ENCODE results near the gene ICAM2.
A peak's percentile ranks its signal among the peaks of the same experiment; 100 is the strongest.
"Not testable (repeated sequence)": the region's sequence is repeated elsewhere in the genome, so short reads cannot be mapped to it uniquely, and the experiment has no call there.

Gene ICAM2

DNA sequence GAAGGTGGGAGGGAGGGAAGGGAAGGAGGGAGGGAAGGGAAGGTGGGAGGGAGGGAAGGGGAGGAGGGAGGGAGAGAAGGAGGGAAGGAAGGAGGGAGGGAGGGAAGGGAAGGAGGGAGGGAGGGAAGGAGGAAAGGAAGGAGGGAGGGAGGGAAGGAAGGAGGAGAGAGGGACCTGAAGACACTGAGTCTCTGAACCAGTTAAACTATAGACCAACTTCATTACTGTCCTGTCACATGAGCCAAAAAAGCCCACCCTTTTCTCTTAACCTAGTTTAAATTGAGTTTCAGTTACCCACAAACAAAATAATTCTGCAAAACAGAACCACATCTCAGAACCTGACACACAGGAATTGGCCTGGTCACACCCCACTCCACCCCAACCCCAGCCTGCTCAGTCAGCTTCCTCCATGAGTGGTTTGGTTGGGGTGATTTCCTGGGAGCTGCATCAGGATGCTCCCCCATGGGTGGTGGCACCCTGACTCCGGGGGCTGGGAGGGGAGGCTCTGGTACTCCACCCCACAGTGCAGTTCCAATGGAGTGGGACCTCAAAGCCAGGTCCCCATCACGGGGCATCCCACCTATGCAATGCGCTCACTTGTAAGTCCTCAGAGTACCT lies 27.0 kb downstream of the ICAM2 start:
- no peak for DNase-seq

DNA sequence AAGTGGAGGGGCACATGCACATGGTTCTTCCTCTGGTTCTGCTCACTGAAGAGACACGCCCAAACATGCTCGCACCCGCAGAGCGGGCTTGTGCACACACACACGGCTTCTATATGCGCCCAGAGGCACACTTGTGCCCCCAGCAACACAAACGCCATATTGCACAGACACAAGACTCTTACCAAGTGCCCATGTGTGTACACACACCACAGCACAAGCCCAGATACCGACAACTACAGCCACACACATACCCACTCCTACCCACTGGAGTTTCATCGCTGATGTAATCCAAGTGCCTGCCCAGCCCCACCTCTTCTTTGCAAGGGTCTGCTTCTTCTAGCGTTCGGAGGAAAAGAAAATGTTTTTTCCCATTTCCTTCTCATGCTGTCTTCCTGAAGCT lies 28.8 kb downstream of the ICAM2 start:
- no peak for DNase-seq

DNA sequence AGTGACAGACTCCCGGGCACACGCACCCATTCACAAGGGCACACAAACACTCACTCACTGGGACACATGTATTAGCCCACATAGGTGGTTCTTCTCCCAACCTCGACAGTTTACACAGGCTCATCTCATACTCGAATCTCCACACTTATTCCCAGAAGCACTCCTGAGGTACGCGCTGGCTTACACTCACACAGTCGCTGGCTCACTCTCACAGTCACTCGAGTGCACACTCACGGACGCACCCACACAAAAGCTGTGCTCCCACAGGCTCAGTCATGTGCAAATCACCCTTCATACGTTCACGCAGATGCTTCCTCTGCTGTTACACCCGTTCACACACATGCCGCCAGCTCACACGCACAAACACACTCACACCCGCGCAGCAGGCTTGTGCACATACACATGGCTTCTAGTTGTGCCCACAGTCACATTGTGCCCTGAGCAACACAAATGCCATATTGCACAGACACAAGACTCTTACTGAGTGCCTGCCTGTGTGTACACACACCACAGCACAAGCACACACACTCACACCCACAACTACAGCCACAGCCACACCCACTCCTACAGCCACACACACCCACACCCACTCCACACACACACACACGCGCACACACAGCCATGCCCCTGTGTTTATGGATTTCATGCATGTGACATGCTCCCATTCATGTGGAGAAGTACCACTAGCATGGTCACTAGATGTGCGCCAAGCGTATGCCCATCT lies 30.6 kb downstream of the ICAM2 start:
- no peak for DNase-seq

DNA sequence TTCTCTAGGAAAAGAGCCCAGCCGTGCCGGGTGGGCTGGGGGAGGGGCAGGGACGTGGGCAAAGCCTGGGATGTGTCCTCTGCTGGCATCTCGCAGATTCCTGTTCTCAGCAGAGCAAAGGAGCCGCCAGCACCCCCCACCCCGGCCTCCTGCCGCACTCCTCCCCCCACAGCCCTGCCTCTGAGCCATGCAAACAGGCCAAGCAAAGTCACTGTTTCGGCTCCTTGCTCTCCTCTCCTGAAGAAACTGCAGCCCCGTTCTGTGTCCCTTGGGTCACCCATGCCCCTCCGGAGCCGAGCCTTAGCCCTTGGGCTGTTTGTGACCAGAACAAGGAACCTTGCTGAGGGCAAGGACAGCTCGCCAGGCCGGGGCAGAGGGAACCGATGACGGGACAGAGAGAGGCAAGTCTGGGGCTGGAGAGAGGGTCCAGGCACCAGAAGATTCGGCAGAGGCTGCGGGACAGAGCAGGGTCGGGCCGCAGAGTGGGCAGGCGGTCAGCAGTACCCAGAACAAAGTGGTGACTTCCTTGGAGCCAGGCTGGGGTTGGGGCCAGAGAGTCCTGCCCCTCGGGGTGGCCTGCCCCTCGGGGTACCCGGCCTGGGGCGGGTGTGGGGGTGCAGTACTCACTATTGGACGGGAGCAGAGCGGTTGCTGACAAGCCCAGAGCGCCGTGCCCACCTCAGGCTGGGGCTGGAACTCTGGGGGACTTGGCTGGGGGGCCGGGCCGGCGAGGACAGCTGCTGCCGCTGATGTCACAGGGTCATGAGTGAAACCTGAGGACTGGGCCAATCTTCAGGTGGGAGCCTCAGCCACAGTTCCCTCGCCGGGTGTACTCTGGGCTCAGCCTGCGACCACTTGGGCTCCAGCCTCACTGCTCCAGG lies 31.5 kb downstream of the ICAM2 start:
- DNase-seq = no peak

DNA sequence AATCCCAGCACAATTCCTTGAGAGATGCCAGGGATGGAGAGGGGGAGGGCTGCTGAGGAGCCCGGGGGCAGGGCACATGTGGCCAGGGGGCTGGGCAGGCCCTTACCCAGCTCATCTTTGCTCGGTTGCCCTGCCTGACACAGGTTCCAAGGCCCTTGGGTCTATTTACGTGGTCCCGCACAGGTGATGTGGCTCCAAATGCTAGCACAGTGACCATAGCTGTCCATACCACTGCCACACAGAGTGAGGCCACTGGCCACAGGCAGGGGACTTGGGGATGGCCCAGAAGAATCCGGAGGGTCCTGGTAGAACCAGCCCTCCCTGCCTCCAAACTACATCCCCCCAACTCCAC lies 32.3 kb downstream of the ICAM2 start:
- DNase-seq = no peak

DNA sequence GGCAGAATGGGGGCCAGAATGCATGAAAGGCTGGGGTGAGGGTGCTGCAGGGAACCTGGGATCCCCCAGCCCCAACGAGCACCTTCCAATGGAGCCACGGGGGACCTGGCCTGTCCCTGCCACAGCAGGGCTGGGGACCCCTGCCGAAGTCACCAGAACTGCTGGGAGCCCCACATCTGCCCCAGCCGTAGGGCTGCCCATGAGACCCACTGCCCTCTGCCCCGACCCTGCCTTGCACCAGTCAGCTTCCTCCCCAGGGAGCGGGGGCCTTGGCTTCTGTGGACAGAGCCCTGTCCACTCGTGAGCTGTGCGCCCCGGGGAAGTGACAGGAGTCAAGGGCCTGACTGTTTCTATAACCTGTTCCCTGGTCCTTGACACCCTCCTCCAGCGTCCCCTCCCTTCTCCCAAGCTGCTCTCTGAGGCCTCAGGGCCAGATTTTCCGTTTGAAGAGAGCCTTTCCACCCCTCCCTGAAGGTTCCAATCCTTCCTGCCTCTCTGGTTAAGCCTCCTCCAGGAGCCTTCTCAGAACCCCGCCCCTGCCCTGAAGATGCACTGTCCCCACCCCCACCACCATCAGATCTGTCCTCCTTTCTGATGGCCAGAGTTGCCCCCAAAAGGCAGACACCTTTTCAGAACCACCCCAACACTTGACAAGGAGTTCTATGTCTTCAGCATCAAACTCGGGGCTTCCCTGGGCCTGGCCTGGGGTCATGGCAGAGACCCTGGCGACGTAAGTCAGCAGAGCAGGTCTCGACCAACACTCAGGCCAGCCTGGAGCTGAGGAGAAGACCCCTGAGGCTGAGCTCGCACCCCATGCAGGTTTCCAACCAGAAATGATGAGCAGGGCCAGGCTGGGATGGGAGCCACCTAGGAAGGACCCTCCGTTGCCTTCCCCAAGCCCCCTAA lies 33.0 kb downstream of the ICAM2 start:
- peak in 1 of 2 experiments; percentile 15 for DNase-seq

DNA sequence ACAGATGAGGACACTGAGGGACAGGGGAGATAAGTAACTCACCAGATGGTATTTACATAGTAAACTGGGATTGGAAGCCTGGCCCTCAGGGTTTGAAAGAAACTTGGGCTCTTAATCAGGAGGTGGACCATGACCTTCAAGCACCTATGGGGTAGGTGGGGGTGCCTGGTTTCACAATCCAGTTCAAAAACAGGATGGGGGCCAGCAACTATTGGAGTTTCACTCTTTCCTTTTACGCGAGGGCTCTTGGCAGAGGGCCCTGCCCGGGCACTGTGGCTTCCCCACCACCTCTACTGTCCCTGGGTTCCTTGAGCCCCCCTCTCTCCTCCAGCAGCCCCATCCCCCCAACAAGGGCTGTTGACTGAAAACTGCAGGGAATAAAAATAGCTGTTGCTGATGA lies 33.6 kb downstream of the ICAM2 start:
- peak in 1 of 2 experiments; percentile 41 for DNase-seq

DNA sequence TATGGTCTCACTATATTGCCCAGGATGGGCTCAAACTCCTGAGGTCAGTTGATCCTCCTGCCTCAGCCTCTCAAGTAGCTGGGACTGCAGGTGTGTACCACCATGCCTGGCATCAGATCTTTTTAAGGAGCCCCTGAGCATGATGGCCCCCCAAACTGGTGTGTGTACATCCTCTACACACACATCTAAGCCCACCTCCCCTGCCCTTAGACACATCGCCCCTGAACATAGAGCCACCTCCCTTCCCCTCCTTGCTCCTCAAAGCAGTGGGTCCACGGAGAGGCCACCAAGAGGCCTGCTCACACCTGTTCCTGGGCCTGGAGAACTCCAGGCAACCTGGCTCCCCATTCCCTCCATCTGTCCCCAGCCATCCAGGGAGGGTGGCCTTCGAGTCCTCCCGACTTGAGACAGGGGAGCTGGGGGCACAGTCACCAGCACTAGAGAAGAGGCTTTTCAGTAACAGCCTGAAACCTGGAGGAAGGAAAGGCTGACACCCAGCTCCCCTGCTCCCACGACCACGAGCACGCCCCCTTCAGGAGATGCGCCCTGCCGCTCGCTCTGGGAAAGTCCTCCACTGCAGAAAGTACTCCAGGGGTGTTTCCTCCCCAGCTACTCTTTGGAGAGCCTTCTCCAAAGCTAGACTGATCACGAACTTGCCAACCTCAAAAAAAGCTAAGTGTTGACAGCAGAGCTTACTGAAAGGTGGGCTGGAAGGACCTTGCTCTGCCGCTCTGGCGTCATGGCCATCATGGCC lies 34.9 kb downstream of the ICAM2 start:
- peak in 1 of 2 experiments; percentile 22 for DNase-seq

DNA sequence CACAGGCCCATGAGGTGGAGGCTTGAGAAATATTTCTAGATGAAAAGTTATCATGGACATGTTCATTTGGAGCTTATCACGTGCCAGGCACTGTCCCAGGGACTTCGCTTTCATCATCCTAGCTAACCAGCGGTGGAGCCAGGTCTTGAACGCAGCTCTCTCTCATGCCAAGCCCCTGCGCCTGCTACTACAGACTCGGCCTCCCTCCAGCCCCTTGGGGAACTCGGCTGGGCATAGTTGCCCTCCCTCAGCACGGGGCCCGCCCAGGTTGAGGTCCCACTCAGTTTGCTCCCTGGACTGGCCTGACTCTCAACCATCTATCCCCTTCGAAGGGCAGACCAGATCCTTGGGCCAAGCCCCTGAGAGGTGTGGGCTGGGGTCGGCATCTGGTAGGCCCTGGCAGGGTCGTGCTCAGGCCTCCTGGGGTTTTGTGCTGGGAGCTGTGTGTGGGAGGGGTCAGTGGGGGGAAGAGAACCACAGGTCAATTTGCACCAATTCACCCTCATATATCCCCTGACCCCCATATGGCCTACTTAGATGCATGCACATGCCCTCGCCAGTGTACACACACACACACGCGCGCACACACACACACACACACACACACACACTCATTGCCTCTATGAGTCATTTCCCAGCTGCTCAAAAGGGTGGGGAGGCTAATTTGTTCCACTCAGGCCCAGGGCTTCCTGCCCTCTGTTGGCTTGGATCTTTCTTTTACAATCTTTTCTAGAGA lies 35.6 kb downstream of the ICAM2 start:
- DNase-seq = peak in 1 of 2 experiments; percentile 28

DNA sequence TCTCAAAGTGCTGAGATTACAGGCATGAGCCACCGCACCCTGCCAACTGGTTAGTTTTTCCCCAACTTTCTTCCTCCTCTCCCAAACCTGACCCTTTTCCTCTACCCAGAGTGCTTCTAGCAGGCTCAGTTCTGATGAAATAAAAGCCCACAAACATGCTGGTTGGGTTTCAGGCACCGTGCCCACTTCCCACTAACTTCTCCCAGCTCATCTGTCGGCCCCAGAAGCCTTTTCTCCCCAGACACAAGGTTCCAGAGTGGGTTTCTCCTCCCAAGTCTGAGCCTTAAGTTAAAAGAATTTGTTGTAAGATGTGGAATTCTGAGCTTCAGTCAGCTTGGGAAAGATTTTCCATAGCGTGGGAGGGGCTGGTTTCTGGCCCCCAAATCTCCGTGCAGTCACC lies 36.2 kb downstream of the ICAM2 start:
- no peak for DNase-seq

DNA sequence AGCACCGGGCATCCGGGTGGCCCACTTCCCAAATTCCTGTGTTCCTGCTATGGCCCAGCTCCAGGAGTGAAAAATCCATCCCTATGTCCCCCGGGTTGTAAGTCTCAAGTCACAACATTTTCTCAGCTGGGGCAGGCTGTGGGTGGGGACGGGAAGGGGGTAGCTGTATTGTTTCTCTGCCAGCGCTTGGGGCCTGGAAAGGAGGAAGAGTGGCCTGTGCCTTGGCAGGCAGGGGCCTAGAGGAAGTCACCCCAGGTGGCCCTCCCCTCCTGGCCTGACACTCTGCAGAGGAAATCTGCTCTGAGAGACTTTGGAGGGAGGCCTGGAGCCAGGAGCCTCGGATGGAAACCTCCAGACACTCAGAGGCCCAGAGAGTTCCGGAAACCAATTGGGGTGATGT lies 37.1 kb downstream of the ICAM2 start:
- no peak for DNase-seq

DNA sequence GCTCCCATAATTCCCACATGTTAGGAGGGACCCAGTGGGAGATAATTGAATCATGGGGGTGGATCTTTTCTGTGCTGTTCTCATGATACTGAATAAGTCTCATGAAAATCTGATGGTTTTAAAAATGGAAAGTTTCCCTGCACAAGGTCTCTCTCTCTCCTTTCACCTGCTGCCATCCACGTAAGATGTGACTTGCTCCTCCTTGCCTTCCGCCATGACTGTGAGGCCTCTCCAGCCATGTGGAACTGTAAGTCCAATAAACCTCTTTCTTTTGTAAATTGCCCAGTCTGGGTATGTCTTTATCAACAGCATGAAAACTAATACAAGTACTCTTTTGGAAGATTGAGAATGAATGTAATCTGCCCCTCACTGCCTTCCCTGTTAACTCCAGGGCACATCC lies 37.8 kb downstream of the ICAM2 start:
- not testable (repeated sequence) for DNase-seq

DNA sequence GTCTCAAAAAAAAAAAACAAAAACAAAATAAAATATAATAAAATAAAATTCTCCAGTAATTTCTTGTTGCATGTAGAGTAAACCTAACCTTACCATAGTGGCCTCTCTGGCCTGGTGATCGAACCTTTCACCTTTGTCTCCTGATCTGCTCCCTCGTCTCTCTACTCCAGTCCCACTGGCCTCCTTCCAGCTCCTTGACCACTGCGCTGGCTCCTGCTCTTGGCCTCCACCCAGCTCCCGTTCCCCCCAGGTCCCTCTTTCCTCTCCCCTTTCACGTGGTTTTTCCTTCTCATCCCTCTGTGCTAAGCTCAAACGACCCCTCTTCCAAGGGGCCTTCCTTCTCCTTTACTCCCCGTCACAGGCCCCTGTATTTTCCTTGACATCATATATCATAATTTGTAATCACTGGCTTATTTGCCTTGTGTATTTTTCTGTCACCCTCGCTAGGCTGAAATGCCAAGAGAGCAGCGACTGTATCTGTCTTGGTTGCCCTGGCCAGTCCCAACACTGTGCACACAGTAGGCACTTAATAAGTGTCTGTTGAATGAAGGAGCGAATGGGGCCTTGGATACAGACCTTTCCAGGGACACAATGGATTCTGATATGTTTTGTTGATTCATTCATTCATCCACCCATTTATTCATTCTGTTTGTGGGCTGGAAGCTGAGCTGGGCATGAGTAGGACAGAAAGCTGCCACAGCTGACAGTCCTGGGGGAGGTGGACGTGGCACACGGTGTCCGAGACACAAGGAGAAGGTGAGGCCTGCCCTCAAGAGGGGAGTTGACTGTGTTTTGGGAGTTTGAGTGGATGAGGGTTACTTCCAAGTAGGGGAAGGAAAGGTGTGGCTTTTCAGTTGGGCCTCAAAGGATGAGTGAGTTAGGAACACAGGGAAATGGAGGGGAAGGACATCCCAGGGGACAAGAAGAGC lies 41.9 kb downstream of the ICAM2 start:
- no peak for DNase-seq

DNA sequence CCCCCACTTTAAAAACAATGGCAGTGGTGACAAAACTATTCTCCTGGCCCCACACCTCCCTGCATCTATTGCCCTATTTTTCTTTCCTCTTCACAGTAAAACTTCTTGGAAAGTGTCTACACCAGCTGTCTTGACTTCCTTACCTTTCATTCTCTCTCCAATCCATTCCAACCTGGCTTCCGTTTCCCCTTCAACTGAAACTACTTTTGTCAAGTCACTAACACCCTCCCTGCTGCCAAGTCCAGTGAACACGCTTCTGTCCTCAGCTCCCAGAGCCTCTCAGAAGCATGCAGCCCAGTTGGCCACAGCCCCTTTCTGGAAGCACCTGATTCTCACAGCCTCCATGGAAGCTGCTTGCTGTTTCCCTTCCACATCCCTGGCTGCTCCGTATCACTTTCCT lies 43.7 kb downstream of the ICAM2 start:
- no peak for DNase-seq

DNA sequence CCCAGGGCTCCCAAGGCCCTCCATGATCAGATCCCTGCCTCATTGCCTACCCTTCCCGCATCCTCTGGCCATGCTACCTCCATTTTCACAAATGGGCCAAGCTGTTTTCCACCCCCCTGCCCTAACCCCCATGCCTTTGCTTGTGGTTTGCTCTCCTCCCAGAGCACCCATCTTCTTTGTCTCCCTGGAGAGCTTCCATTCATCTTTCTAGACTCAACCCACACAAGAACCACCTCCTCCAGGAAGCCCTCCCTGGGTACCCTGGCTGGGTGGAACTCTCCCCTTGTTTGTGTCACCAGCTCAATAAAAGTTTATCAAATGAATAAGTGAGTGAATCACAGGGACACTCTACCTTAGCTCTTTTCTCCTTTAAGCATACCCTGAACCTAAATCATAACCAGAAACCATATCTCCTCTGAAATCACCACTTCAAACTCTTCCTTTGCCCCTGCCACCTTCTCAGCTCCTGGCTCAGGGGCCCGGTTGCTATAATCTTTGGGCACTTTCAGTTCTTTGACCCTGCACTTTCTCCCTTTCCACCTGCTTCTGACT lies 44.8 kb downstream of the ICAM2 start:
- DNase-seq = no peak

DNA sequence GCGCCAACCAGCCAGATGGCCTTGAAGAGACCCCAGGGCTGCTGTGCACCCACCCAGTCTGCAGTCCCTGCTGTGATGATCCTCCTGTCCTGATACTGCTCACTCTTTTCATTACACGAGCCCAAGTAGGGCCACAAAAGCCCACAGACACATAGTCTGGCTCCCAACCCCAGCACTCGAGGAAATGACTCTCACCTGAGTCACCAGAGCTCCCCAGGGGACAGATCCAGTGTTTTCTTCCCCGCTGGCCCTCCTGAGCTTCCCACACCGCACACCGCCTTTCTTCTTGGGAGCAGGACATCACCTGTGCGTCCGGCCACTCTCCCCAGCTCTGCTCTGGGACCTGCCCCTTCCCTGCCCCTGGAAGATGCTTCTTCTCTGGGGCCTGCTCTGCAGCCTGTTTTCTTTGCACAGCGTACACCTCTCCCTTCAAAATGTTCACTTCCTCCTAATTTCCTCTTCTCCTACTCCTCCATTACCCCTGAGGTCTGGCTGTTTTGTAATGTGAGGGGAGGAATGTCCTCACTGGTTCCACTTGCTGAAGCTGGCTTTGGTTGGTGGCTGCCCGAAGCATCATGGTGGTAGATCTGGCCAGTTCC lies 45.7 kb downstream of the ICAM2 start:
- peak in 1 of 2 experiments; percentile 57 for DNase-seq

DNA sequence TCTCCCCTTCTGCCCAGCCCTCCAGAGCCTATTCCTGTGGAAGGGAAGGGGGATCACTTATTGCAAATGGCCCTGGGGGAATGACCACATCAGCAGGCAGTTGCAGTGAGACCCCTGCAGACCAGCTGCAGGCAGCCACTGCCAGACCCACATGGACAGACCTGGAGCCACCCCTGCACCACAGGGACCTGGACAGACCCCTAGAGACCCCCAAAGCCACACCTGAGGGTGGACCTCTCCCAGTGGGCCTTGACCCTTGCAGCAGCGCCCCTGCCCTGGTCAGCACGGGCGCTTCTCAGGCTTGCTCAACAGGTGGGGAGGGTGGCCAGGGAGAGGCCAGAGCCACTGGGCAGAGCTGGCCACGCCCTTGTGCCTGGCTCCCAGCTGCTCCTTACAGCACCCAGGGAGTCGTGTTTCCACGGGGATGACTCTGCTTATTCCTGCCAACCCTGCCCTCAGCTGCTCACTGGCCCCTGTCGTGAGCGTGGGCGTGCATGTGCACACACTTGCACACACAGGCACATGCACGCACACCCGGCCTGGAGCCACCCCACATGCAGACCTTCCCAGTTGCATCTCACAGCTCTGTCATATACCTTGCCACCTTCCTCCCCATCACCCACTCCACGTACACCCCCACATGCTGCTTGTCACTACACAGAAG lies 46.4 kb downstream of the ICAM2 start:
- DNase-seq = peak in 1 of 2 experiments; percentile 57

DNA sequence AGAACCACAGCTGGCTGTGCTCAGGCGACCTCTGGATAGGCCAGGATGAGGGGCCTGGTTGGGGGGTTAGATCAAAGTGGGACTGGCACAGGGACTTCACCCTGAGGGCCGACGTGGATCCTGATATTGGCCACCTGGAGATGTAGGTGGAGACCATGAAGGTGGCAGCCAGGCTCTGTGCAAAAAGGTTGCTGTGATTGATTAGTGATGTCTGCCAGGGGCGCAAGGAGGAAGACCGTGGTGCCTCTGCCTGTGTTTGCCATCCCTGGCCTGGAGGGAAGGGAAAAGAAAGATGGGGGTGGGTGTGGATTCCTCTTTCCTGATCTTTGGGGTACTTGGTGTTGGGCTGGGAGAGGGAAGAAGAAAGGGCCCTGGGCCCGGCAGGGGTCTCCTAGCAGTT lies 47.2 kb downstream of the ICAM2 start:
- DNase-seq = no peak

DNA sequence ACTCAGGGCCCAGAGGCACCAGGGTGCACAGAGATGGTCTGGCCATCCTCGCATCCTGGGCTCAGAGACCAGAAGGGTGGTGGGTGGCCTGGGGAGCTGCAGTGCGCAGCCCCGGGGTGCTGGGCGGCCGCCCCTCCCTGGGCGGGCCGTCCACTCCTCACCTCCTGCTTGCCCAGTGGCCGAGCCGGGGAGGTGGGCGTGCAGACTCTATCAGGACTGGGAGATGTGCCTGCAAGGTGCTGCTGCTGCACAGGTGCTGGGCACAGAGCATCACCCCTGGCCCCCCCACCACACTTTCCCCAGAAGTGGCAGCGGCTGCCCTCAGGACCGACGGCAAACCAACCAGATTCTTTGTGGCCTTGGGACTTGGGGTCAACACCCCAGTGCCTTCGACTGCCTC lies 47.6 kb downstream of the ICAM2 start, which contains the start of gene SCN4A:
Gene SCN4A (minus strand): TSS at position 123 of the 400 bp plus-strand sequence. CDS start 77 bp downstream, at position 46.
- no peak for DNase-seq

Data from NCI-H524 (cell line).